Parathyroid adenoma (tissue), 2 donors: ENCODE measurements around the gene ARHGEF10L.

Experiments
- H2AFZ ChIP-seq: fragments of 300-600 bp; sonication (generic); one replicate; pipeline ENCODE4 v1.7.0; 2017; ENCODE audit warnings: antibody characterized with exemption, mild to moderate bottlenecking
- H3K27ac ChIP-seq: fragments of 300-600 bp; sonication (generic); one replicate; pipeline ENCODE4 v1.7.0; 2017
- H3K27me3 ChIP-seq: fragments of 300-600 bp; sonication (generic); one replicate; pipeline ENCODE4 v1.7.0; 2017; ENCODE audit warnings: low read length; ENCODE audit not compliant: control insufficient read depth, insufficient read depth
- H3K36me3 ChIP-seq: fragments of 300-600 bp; sonication (generic); one replicate; pipeline ENCODE4 v1.7.0; 2017; ENCODE audit warnings: low read length; ENCODE audit not compliant: control insufficient read depth, insufficient read depth
- H3K4me1 ChIP-seq: fragments of 300-600 bp; sonication (generic); one replicate; pipeline ENCODE4 v1.7.0; 2017; ENCODE audit warnings: control low read depth
- H3K4me2 ChIP-seq: fragments of 300-600 bp; sonication (generic); one replicate; pipeline ENCODE4 v1.7.0; 2017; ENCODE audit warnings: low read length
- H3K4me3 ChIP-seq: fragments of 300-600 bp; sonication (generic); one replicate; pipeline ENCODE4 v1.7.0; 2017; ENCODE audit warnings: low read depth, low read length
- H3K79me2 ChIP-seq: fragments of 300-600 bp; sonication (generic); one replicate; pipeline ENCODE4 v1.7.0; 2017; ENCODE audit warnings: control low read depth
- H3K9ac ChIP-seq: fragments of 300-600 bp; sonication (generic); one replicate; pipeline ENCODE4 v1.7.0; 2017; ENCODE audit warnings: mild to moderate bottlenecking
- H3K9me3 ChIP-seq: fragments of 300-600 bp; sonication (generic); one replicate; pipeline ENCODE4 v1.7.0; 2017; ENCODE audit warnings: low read length; ENCODE audit not compliant: control insufficient read depth
- CTCF ChIP-seq: fragments of 300-600 bp; sonication (generic); IDR thresholded peaks from one replicate; pipeline ENCODE4 v1.7.0; 2017; ENCODE audit warnings: antibody characterized with exemption, mild to moderate bottlenecking
- donor health status: primary hyperparathyroidism.

ARHGEF10L gene

DNA sequence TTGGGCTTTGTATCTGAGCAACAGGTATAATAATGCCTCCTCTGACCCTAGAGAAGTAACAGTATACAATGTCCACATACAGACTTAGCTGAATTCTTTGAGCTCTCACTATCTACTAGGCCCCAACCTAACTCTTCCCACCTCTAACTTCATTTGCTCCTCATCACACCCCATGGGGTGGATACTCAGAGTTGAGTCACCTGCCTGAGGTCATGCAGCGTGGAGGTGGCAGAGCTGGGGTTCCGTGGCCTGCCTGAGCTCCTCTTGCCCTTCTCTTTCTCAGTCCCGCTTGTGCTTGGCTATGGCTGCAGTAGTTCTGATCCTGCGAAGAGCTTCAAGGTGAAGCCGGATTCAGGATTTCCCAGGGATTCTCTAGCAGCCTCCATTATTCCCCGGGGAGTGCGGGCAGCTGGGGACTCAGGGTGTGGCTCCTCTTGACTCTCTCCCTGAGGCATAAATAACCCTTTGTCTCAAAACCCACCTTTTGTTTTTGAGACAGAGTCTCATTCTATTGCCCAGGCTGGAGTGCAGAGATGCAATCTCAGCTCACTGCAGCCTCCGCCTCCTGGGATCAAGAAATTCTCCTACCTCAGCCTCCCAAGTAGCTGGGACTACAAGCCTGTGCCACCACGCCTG, 185.7 kb downstream of the ARHGEF10L start:
- Histone ChIP-seq H3K9me3 (no peaks in the 10 kb centered on the region), H3K79me2 (no peaks in the 10 kb centered on the region), H3K27me3 (no peaks in the 10 kb centered on the region), H3K9ac (no peak overlapping the region), H3K4me2 (no peak overlapping the region), H3K36me3 (no peaks in the 10 kb centered on the region), H2AFZ (no peak overlapping the region), H3K4me3 (no peak overlapping the region), H3K4me1 (no peaks in the 10 kb centered on the region), H3K27ac (no peak overlapping the region)
- TF ChIP-seq CTCF, result no peak

DNA sequence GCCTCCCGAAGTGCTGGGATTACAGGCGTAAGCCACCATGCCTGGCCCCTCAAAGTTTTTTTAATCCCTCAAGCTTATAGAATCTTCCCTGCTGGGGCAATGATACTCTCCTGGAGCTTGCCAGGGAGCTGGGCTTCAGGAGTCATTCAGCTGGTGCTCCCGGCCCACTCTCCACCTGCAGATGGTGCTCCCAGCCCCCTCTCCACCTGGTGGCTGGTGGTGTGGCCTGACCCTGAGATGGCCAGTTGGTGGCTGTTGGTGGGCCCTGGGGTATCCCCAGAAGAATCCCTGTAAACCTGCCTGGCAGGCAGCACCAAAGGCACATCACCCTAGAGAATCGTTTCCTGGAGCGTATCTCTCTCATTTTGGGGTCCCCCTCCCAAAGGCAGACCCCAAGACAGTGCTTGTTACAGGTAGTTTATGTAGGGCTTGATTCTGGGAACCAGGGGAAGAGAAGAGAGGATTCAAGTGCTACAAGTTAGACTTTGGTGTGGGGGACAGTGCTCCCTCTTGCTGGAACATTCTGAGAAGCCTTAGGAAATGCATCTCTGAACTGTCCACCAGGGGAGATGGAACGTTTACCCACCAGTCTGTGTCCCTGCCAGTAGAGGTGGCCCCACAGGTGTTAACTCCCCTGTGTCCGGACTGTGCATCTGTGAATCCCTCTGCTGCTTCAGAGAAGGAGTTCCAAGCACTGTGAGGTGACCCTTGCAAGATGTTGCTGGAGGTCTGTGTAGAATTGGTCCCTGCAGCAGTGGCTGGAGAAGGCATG, 186.5 kb downstream of the ARHGEF10L start:
- no peak for TF ChIP-seq CTCF
- H3K4me1 ChIP-seq, result no peaks in the 10 kb centered on the region
- H2AFZ ChIP-seq, result no peak overlapping the region
- H3K36me3 ChIP-seq, result no peaks in the 10 kb centered on the region
- H3K4me3 ChIP-seq, result no peak overlapping the region
- H3K9me3 ChIP-seq, result no peaks in the 10 kb centered on the region
- H3K4me2 ChIP-seq, result no peak overlapping the region
- H3K9ac ChIP-seq, result no peak overlapping the region
- no peaks in the 10 kb centered on the region for H3K79me2 ChIP-seq
- no peak overlapping the region for H3K27ac ChIP-seq
- H3K27me3 ChIP-seq, result no peaks in the 10 kb centered on the region

DNA sequence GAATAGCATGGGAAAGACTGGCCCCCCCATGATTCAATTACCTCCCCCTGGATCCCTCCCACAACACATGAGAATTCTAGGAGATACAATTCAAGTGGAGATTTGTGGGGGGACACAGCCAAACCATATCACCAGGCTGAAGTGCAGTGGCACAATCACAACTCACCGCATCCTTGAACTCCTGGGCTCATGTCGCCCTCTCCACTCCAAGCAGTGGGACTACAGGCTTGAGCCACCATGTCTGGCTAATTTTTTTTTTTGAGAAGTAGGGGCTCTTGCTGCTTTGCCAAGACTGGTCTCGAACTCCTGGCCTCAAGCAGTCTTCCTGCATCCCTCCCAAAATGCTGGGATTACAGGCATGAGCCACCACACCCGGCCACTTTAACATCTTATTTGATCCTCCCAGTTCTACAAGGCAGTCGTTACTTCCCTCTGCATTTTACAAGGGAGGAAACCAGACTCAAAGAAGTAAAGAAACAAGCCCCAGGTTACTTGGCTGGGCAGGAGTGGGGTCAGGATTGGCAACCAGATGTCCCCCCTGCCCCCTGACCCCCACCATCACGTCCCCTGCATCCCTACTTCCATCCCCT, 188.7 kb downstream of the ARHGEF10L start:
- no peaks in the 10 kb centered on the region for H3K27me3 ChIP-seq
- H3K9ac ChIP-seq, result no peak overlapping the region
- no peak overlapping the region for H2AFZ ChIP-seq
- H3K36me3 ChIP-seq, result no peaks in the 10 kb centered on the region
- H3K27ac ChIP-seq, result no peak overlapping the region
- no peak for TF ChIP-seq CTCF
- H3K4me3 ChIP-seq, result no peak overlapping the region
- H3K4me1 ChIP-seq, result no peaks in the 10 kb centered on the region
- H3K79me2 ChIP-seq, result no peaks in the 10 kb centered on the region
- H3K9me3 ChIP-seq, result no peaks in the 10 kb centered on the region
- H3K4me2 ChIP-seq, result no peak overlapping the region

DNA sequence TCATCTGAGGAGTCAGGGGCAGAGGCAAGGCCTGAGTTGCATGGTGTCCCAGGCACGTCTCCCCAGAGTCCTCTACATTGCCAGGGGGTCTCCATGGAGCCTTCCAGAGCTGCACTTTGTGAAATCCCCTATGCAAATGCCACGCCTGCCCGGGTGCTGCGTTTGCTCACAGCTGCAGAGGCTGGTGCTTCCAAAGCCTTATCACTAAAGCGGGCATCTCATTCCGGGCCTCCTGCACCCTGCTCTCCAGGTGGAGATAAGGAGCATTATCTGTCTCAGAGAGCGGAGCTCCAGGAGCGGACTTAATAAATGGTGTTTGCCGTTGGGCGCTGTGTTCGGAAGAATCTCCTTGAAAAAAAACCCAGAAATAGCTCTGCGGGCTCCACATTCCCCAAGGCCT, 189.8 kb downstream of the ARHGEF10L start:
- H3K9me3 ChIP-seq, result no peaks in the 10 kb centered on the region
- H3K27me3 ChIP-seq, result no peaks in the 10 kb centered on the region
- H2AFZ ChIP-seq, result no peak overlapping the region
- H3K79me2 ChIP-seq, result no peaks in the 10 kb centered on the region
- H3K9ac ChIP-seq, result no peak overlapping the region
- no peak overlapping the region for H3K4me2 ChIP-seq
- no peaks in the 10 kb centered on the region for H3K4me1 ChIP-seq
- no peak overlapping the region for H3K4me3 ChIP-seq
- no peak for TF ChIP-seq CTCF
- no peaks in the 10 kb centered on the region for H3K36me3 ChIP-seq
- no peak overlapping the region for H3K27ac ChIP-seq
